Hepatocyte (in vitro differentiated cells): ENCODE data around the gene NRP1. TPM values are rescaled to one million over a fixed set of nuclear protein-coding genes. Genes with fewer than 3 reads are reported as not detected.

ENCODE experiments used
- DNase-seq: peaks from one replicate; pipeline ENCODE4 v3.0.0-alpha.2; 2016; ENCODE audit warnings: low spot score
- H2AFZ ChIP-seq: fragments of 200-600 bp; sonication (generic); 2 replicates; pipeline ENCODE4 v1.6.0; 2016; ENCODE audit warnings: antibody characterized with exemption, mild to moderate bottlenecking
- H3K27ac ChIP-seq: fragments of 200-600 bp; sonication (generic); 2 replicates; pipeline ENCODE4 v1.5.1; 2016; ENCODE audit warnings: mild to moderate bottlenecking
- H3K27me3 ChIP-seq: fragments of 200-600 bp; sonication (generic); 2 replicates; pipeline ENCODE4 v1.6.1; 2016
- H3K36me3 ChIP-seq: fragments of 200-600 bp; sonication (generic); replicated peaks from 2 replicates; pipeline ENCODE4 v1.5.1; 2016; ENCODE audit warnings: low read depth; ENCODE audit not compliant: insufficient read depth
- H3K4me1 ChIP-seq: fragments of 200-600 bp; sonication (generic); 2 replicates; pipeline ENCODE4 v1.5.1; 2016; ENCODE audit warnings: mild to moderate bottlenecking, moderate library complexity; ENCODE audit not compliant: insufficient read depth
- H3K4me2 ChIP-seq: fragments of 200-600 bp; sonication (generic); 2 replicates; pipeline ENCODE4 v1.6.0; 2016
- H3K4me3 ChIP-seq: fragments of 200-600 bp; sonication (generic); 2 replicates; pipeline ENCODE4 v1.5.1; 2016; ENCODE audit warnings: mild to moderate bottlenecking
- H3K79me2 ChIP-seq: fragments of 200-600 bp; sonication (generic); 2 replicates; pipeline ENCODE4 v1.6.0; 2017; ENCODE audit warnings: mild to moderate bottlenecking
- H3K9me2 ChIP-seq: fragments of 200-600 bp; sonication (generic); replicated peaks from 2 replicates; pipeline ENCODE4 v1.6.0; 2017; ENCODE audit warnings: mild to moderate bottlenecking; ENCODE audit not compliant: insufficient read depth
- H3K9me3 ChIP-seq: fragments of 200-600 bp; sonication (generic); 2 replicates; pipeline ENCODE4 v1.5.1; 2016; ENCODE audit warnings: low read depth, mild to moderate bottlenecking
- H4K20me1 ChIP-seq: fragments of 200-600 bp; sonication (generic); 2 replicates; pipeline ENCODE4 v1.6.0; 2016; ENCODE audit warnings: mild to moderate bottlenecking; ENCODE audit not compliant: insufficient read depth, poor library complexity, severe bottlenecking
- CTCF ChIP-seq: fragments of 200-600 bp; sonication (generic); IDR thresholded peaks from 2 replicates; pipeline ENCODE4 v1.5.1; 2016; ENCODE audit warnings: antibody characterized with exemption, mild to moderate bottlenecking; ENCODE audit not compliant: poor library complexity
- EZH2 ChIP-seq: fragments of 200-600 bp; sonication (generic); IDR thresholded peaks from 2 replicates; pipeline ENCODE4 v1.6.1; 2016; ENCODE audit warnings: antibody characterized with exemption, mild to moderate bottlenecking, borderline replicate concordance
- EZH2phosphoT487 ChIP-seq: fragments of 200-600 bp; sonication (generic); IDR thresholded peaks from one replicate; pipeline ENCODE4 v1.6.1; 2018; ENCODE audit warnings: antibody characterized with exemption, mild to moderate bottlenecking, low read depth, moderate library complexity; ENCODE audit not compliant: unreplicated experiment, severe bottlenecking
- WGBS: methylation state at CpG from one replicate; pipeline ENCODE4 v1.1.6; 2016; ENCODE audit warnings: low lambda C conversion rate; ENCODE audit errors: missing lambda C conversion rate; 5-methylcytosine and 5-hydroxymethylcytosine counted together
- polyA plus RNA-seq: library from polyadenylated mRNA; unstranded; fragments of >200 nt; fragmentation: Nextera tagmentation; extraction: Ambion mirVana; gene quantifications from 2 replicates; pipeline ENCODE4 v1.2.1, GENCODE V29; 2016
- total RNA-seq: library from RNA; depleted of rRNA; stranded (reverse); fragments of >200 nt; gene quantifications from 2 replicates; pipeline ENCODE4 v1.2.3, GENCODE V29; 2014

NRP1 gene
- total and polyA plus RNA-seq, 2 experiments from 2014 or later = 32.2 to 46.9 TPM

GRCh38 chr10:33304423-33305225, 29.8 kb downstream of the NRP1 start:
- no peak for TF ChIP-seq CTCF
- no peak for TF ChIP-seq EZH2phosphoT487
- TF ChIP-seq EZH2 = no peak
- no peak overlapping the region for H2AFZ ChIP-seq
- H3K9me3 ChIP-seq = no peaks in the 10 kb centered on the region
- H3K9me2 ChIP-seq = no peaks in the 10 kb centered on the region
- peaks cover 81% of the 10 kb centered on the region for H3K79me2 ChIP-seq
- H3K4me1 ChIP-seq = peaks cover 10% of the 10 kb centered on the region
- no peak overlapping the region for H3K27ac ChIP-seq
- no peak for DNase-seq
- H3K36me3 ChIP-seq = no peaks in the 10 kb centered on the region
- no peaks in the 10 kb centered on the region for H3K27me3 ChIP-seq
- WGBS = 98% methylated on average over 6 of the region's 6 CpGs
- H3K4me3 ChIP-seq = no peak overlapping the region
- peaks cover 3% of the 10 kb centered on the region for H4K20me1 ChIP-seq
- no peak overlapping the region for H3K4me2 ChIP-seq

GRCh38 chr10:33303988-33304387, 30.5 kb downstream of the NRP1 start:
- no peaks in the 10 kb centered on the region for H3K36me3 ChIP-seq
- H3K4me2 ChIP-seq = no peak overlapping the region
- H3K9me3 ChIP-seq = no peaks in the 10 kb centered on the region
- WGBS = 85% methylated on average over 3 of the region's 3 CpGs
- TF ChIP-seq EZH2phosphoT487 (no peak), EZH2 (no peak), CTCF (no peak)
- H4K20me1 ChIP-seq = peaks cover 4% of the 10 kb centered on the region
- H2AFZ ChIP-seq = no peak overlapping the region
- H3K27me3 ChIP-seq = no peaks in the 10 kb centered on the region
- no peak overlapping the region for H3K27ac ChIP-seq
- H3K9me2 ChIP-seq = no peaks in the 10 kb centered on the region
- H3K4me3 ChIP-seq = no peak overlapping the region
- peaks cover 10% of the 10 kb centered on the region for H3K4me1 ChIP-seq
- DNase-seq = no peak
- peaks cover 80% of the 10 kb centered on the region for H3K79me2 ChIP-seq

GRCh38 chr10:33302208-33302829, 32.1 kb downstream of the NRP1 start:
- Histone ChIP-seq H3K27ac (no peak overlapping the region), H3K36me3 (no peaks in the 10 kb centered on the region), H3K9me2 (no peaks in the 10 kb centered on the region), H3K79me2 (peaks cover 72% of the 10 kb centered on the region), H4K20me1 (peaks cover 4% of the 10 kb centered on the region), H3K27me3 (no peaks in the 10 kb centered on the region), H3K4me2 (no peak overlapping the region), H3K9me3 (no peaks in the 10 kb centered on the region), H2AFZ (no peak overlapping the region), H3K4me3 (no peak overlapping the region), H3K4me1 (peaks cover 10% of the 10 kb centered on the region)
- 93% methylated on average over 2 of the region's 2 CpGs for WGBS
- DNase-seq = no peak
- TF ChIP-seq CTCF (no peak), EZH2 (no peak), EZH2phosphoT487 (no peak)
